GM10266 (cell line): Measurements from ENCODE around the gene FBXL7.

Experiments used
- DNase-seq: peaks from one replicate; pipeline ENCODE4 v3.0.0; 2012; ENCODE audit errors: extremely low spot score
- CTCF ChIP-seq: IDR thresholded peaks from 2 replicates; pipeline ENCODE4 v1.5.1; 2012; ENCODE audit warnings: mild to moderate bottlenecking, low read depth; ENCODE audit not compliant: control insufficient read depth, insufficient read depth; ENCODE audit errors: missing control alignments

The FBXL7 gene

GRCh38 chr5:15634591-15635288 lies 134.8 kb downstream of the FBXL7 start:
- DNase-seq: no peak
- TF ChIP-seq CTCF: no peak

DNA sequence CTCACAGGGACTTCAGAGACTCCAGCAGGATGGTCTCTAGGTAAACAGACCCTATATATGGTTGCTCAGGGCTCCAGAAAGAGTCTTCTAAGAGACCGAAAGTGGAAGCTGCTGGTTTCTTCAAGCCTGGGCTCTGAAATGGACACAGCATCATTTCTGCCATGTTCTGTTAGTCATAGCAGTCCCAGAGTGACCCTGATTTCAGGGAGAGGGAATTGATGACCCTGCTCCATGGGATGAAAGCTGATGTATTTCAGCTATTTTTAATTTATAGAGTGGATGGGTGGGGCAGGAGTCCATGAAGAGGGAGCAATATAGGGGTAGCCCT lies 135.3 kb downstream of the FBXL7 start:
- DNase-seq: no peak
- TF ChIP-seq CTCF: no peak

GRCh38 chr5:15637345-15637744 lies 137.4 kb downstream of the FBXL7 start:
- TF ChIP-seq CTCF: no peak
- DNase-seq: no peak

DNA sequence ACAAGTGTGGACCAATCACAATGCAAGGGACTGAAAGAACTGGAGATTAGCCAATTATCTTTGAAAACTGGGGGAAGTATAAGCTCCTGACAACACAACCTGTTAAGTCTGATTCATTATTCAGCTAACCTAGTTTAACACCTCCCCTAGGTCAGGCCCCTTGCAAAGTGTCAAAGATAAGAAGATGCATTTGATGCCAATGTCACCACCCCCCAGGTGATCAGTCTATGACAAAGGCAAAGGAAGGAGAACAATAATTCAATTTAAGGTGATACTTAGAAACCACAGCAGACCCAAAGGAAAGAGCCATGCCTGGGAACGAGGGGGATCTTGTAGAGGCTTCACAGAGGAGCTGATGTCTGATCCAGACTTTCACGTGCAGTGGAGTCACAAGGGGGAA lies 137.9 kb downstream of the FBXL7 start:
- DNase-seq: no peak
- TF ChIP-seq CTCF: no peak

GRCh38 chr5:15638296-15638695 lies 138.3 kb downstream of the FBXL7 start:
- no peak for DNase-seq
- no peak for TF ChIP-seq CTCF

- TF ChIP-seq CTCF: no peak
- DNase-seq: no peak
Measured at GRCh38 chr5:15639288-15639687, 139.3 kb downstream of the FBXL7 start.

DNA sequence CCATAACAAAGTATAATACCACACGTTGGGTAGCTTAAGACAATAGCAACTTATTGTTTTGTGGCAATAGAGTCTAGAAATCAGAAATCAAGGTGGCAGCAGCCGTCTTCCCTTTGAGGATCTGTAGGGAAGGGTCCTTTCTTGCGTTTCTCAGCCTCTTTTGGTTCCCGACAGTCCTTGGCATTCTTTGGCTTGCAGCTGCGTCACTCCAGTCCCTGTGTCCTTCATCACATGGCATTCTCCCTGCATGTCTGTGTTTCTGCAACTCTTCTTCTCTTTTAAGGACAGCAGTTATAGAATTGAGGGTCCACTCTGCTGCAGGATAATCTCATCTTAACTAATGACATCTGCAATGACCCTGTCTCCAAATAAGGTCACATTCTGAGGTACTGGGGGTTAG lies 140.1 kb downstream of the FBXL7 start:
- no peak for TF ChIP-seq CTCF
- no peak for DNase-seq
